HG03575 (cell line): ENCODE measurements around the gene SORBS2.
"Not testable (repeated sequence)": the region's sequence is repeated elsewhere in the genome, so short reads cannot be mapped to it uniquely, and the experiment has no call there.

Experiments used
- ATAC-seq: cut with Tn5 transposase; IDR thresholded peaks from one replicate; pipeline ENCODE4 v1.9.1; 2021; ENCODE audit not compliant: unreplicated experiment, insufficient number of reproducible peaks, low FRiP score; ENCODE audit errors: extremely low read depth

SORBS2 gene

DNA sequence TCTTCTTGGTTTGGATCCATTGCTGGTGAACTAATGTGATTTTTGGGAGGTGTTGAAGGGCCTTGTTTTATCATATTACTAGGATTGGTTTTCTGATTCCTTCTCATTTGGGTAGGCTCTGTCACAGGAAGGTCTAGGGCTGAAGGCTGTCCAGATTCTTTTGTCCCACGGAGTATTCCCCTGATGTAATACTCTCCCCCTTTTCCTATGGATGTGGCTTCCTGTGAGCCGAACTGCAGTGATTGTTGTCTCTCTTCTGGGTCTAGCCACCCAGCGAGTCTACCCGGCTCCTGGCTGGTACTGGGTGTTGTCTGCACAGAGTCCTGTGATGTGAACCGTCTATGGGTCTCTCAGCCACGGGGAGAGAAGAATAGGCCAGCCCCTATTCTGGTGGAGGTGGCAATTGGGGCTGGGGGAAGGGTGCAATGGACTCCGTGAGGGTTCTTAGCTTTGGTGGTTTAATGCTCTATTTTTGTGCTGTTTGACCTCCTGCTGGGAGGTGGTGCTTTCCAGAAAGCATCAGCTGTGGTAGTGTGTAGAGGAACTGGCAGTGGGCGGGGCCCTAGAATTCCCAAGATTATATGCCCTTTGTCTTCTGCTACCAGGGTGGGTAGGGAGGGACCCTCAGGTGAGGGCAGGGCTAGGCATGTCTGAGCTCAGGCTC is 252.6 kb downstream of the SORBS2 start:
- not testable (repeated sequence) for ATAC-seq

DNA sequence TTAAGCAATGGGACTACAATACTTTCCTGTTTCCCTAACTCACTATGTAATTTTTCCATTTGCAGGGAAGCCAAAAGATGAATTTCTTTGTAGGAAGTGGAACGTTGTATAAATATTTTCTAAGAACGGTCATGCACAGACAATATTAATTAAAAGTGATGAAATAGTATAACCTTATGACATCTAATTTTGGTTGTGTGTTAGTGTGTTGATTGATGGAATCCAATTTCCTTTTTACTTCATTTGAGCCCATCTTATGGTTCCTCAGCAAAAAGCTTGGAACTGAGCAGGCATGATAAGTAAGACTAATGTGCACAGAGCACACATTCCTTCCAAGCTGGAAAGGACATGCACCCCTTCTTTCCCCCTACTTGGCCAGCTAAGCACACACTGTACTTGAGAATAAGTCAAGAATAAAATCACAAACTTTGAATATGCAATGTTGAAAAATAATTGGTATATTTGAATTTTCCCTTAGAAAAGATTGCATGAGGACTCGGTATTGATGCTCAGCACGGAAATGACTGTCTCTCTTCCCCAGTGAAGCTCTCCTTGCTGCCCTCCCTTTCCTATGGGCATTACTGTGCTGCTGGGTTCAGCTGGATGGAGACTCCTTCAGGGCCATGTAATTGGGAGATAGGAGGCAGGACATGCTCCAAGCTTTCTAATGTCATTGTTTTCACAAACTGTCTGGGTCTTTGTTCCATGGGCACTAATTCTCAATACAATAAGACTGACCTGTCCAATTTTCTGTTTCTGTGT is 257.4 kb downstream of the SORBS2 start:
- no peak for ATAC-seq

DNA sequence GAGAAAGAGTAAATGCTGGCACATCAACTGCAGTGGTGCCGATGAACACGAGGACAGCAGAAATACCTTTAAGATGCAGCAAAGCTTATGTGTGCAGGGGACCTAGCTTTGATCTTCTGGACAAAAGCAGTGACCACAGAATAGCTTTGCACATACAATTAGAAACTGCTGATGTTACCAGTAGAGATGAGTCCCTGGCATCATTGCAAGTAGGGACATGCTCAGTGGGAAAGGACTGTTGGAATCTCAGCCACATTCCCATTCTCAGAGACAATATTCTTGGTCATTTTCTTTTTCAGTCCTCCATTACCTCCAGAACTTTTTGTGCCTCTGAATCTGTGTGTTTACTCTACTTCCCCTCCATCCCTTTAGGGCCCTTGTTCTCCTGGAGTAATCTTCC is 259.7 kb downstream of the SORBS2 start:
- no peak for ATAC-seq

DNA sequence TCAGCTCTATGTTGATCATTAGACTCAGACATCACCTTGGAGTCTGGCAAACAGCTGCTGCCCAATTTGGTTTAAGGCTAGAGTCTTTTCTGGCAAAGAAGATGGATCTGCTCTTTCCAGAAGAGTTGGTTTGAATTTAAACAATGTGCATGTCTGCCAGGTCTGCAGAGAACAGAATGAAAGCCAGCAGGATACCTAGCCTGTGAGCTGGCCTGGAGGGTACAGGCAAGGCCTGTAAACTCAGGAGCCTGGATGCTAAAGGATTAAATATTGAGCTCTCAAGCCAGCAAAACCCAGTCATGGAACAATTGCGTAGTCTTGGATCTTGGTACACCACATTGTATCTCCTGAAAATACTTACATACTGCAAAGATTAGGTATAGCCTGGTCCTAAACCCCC is 261.1 kb downstream of the SORBS2 start:
- ATAC-seq = no peak

DNA sequence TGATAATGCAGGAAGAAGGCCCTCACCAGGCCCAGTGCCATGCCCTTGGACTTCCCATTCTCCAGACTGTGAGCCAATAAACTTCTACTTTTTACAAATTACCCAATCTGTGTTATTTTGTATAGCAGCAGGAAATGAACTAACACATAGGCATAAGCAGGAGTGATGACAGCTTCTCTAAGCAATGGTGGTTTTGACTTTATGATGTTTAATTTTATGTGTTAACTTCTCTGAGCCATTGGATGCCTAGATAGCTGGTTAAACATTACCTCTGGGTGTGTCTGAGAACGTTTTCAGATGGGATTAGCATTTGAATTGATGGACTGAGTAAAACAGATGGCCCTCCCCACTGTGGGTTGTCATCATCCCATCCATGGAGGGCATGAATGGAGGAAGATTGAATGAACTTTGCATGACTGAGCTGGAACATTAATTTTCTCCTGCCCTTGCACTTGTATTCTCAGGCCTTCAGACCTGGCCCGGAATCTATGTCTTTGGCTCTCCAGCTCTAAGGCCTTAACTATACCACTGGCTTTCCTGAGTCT is 262.8 kb downstream of the SORBS2 start:
- no peak for ATAC-seq

DNA sequence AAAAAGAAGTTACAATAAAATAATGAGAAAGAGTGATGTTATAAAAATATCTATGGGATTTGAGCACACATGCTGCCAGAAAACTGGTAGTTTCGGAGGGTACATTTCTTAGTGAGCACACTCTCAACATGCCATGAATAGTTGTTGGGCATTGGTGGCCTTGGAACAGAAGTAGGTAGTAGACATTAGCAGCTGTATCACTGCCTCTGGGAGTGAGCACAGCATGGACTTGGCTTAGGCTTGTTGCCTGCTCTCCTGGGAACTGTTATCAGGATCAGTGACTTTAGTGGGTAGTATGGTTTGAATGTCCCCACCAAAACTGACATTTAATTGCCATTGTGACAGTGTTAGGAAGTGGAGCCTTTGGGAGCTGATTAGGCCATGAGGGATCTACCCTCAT is 263.4 kb downstream of the SORBS2 start:
- no peak for ATAC-seq

DNA sequence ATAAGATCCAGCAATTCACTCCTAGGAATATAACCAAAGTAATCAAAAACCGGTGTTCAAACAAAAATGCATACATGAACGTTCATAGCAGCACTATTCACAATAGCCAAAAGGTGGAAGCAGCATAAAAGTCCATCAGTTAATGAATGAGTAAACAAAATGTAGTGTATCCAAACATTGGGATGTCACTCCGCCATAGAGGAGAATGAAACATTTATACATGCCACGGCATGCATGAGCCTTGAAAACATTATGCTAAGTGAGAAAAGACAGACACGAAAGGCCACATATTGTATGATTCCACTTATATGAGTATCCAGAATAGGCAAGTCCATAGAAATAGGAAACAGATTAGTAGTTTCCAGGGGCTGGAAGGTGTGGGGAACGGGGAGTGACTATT is 265.7 kb downstream of the SORBS2 start:
- no peak for ATAC-seq

DNA sequence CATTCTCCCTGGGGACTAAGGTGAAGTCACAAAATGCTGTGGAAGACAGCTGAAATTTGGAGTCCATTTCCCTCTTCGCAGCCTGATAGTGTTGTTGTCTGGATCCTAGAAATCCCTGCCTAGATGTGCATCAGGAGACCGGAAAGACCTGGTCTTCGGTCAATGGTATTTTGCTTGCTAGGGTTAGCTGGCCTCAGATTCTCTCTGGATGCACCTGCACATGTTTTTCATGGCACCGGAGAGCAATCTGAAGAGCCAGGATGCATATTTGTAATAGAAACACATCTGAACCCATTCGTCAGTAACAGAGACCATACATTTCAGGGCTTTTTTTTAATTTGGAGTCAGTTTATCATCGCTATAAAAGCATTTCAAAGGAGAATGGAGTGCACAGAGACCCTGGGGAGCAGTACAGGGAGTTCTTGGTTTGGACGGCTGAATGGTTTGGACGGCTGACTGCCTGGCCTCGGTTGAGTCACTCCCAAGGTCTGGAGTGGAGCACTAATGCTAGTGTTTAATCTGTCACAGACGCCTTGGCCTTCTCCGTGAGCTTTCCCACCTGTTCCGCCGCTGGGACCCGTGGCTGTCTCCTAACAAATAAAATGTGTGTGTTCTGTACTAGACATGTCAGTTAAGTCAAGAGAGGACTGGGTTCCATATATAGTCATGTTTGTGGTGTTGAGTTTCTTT is 269.2 kb downstream of the SORBS2 start:
- no peak for ATAC-seq

DNA sequence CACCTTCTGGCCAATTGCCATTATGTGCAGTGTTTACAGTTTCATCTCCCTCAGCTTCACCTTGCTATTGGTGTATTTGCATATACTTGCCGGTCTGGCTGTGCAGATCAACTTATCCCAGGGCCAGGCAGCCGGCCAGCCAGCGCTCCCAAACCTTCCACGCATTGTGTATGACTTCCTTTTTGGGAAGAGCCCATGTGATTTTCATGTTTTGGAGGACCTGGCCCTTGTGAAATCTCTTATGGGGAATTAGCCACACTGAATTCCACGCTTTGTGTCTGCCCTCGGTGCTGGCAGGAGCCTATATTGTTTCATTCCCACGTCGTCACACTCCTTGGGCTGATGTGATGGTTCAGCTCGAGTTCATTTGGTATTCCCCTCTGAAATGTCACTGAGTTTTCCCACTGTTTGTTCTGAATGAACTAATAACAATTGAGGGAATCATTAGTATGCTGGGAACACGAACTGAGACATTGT is 270.7 kb downstream of the SORBS2 start:
- no peak for ATAC-seq

DNA sequence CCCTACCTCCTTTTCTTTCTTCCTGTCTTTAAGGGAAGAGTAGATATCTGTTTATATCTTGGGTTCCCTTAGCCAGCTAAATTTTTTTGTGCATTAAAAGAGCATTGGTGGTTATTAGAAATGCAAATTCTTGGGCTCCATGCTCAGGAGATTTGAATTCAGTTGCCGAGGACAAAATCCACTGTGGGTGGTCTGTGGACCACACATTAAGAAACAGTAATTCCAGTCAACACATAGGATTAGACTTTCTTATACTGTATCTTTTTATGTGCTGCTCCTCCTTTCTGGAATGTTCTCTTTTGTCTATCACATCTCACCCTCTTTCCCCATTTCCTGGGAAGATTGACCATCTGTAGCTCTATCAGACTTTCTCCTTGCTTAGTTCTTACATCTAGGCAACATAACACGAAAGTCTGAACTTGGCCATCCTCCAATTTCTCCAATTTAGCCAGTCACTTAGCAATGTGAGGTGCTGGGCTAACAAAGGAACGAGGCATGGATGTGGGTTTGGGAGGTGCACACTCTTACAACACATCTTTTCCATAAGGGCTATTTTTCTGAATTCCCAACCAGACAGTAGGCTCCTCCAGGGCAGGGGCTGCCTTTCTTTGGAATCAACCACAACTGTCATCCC is 271.4 kb downstream of the SORBS2 start:
- no peak for ATAC-seq

DNA sequence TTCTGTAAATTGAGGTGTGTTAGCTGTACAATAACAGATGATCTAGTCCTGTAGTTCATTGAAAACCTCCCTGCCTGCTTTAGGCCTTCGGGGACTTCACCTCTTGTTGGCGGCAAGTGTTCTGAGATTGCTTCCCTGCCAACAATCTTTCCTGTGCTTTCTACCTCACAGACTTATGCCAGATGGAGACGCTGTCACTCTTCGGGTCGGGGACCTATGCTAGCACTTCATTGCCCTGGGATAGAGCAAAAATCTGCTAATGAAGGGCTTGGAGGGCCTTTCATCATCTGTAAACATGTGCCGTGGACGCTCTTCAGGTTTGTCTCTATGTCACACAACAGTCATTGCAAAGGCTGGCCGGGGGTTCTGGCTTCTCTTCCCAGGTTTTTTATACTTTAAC is 272.0 kb downstream of the SORBS2 start:
- ATAC-seq = no peak

DNA sequence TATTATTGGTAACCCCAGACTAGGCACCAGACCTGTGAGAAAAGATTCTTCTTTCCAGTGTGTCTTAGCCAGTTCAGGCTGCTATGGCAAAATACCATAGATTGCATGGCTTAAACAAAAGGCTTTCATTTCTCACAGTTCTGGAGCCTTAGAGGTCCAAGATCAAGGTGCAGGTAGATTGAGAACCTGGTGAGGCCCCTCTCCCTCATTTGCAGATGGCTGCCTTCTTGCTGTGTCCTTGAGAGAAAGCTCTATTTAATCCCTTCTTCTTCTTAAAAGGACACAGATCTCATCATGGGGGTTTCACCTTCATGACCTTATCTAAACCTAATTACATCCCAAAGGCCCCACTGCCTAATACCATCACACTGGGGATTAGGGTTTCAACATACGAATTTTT is 273.2 kb downstream of the SORBS2 start:
- no peak for ATAC-seq

DNA sequence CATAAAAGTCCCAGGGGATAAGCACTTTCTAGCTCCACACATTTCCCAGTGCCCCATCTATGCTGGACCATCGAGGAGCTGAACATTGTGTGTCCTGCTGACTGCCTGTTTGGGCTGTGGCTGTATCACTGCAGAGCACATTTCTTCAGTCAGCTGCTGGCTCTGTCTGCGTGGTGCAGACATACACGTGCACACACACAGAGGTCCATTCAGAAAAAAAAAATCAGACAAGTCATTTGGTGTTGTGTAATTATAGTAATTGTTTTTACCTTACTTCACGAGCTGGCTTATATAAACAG is 275.6 kb downstream of the SORBS2 start:
- no peak for ATAC-seq

DNA sequence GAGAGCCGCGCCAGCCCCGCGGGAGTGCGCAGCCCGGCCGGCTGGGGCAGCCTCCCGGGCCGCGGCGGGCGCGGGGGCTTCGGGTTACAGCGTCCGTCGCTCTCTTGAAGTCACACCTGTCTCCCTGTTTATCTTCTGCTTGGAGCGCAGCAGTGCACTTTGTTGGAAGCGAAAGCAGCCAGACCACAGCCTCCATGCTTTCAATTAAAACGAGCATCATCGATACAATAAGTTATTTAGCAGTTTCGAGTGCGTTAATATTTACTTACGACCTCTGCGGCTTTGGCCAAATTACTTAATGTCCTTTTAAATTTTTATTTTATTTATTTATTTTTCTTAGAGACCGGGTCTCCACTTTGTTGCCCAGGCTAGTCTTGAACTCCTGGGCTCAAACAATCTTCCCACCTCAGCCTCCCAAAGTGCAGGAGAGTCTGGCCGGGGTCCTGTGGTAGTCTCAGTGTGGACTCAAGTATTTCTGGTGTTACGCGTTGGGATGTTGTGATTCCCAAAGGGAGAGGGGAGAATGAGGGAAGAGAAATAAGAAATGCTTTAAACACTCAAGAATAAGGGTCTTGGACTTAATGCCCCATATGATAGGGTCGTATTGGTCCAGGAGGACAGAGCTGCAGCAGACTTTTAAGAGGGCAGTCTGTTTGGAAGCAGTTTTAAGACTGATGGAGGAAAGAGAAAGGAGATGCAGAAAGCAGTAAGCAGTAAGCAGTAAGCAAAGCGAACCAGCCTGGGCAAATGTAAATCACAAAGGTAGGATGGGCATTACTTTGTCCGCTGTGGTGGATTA is 276.2 kb downstream of the SORBS2 start:
- ATAC-seq = no peak
